PC-3 (cell line): ENCODE data around the gene LIPG. TPM values are rescaled to one million over a fixed set of nuclear protein-coding genes. Genes with fewer than 3 reads are reported as not detected.

Experiments
- ATAC-seq: fragments of 200-7000 bp; cut with Tn5 transposase; 2 replicates; pipeline ENCODE4 v1.9.1; 2020; ENCODE audit warnings: mild to moderate bottlenecking, moderate library complexity
- BruUV-seq: library from RNA; stranded (reverse); fragments of 400-500 nt; replicated peaks from 2 replicates; lab custom pipeline; 2021; lab: Mats Ljungman, UMichigan
- CTCF ChIA-PET: fragments of 300-600 bp; sonication (Branson Sonifier 250); formaldehyde crosslinking; loops from one replicate; lab custom pipeline; 2022; ENCODE audit warnings: antibody characterized with exemption; lab: Charles Lee
- POLR2A ChIA-PET: fragments of 300-600 bp; sonication (Branson Sonifier 250); formaldehyde crosslinking; loops from one replicate; lab custom pipeline; 2022; ENCODE audit warnings: antibody characterized with exemption; ENCODE audit not compliant: unreplicated experiment; lab: Charles Lee
- DNase-seq: peaks from one replicate; pipeline ENCODE4 v3.0.0-alpha.2; 2015
- H2AFZ ChIP-seq: fragments of 300-600 bp; sonication (generic); 2 replicates; pipeline ENCODE4 v1.6.0; 2016; ENCODE audit warnings: antibody characterized with exemption, low read length
- H3F3A ChIP-seq: fragments of 300-600 bp; sonication (generic); one replicate; pipeline ENCODE4 v1.6.0; 2017; ENCODE audit warnings: antibody characterized with exemption, low read length, control low read depth, mild to moderate bottlenecking; ENCODE audit not compliant: unreplicated experiment
- H3K27ac ChIP-seq: fragments of 300-600 bp; sonication (generic); 2 replicates; pipeline ENCODE4 v1.5.1; 2016; ENCODE audit warnings: mild to moderate bottlenecking, low read length
- H3K27me3 ChIP-seq: fragments of 300-600 bp; sonication (generic); 2 replicates; pipeline ENCODE4 v1.6.1; 2016; ENCODE audit warnings: low read length, mixed read lengths
- H3K36me3 ChIP-seq: fragments of 300-600 bp; sonication (generic); 2 replicates; pipeline ENCODE4 v1.6.1; 2016; ENCODE audit warnings: low read depth, mixed run types, low read length, mixed read lengths
- H3K4me1 ChIP-seq: fragments of 300-600 bp; sonication (generic); 2 replicates; pipeline ENCODE4 v1.5.1; 2016; ENCODE audit warnings: low read length; ENCODE audit not compliant: insufficient read depth
- H3K4me2 ChIP-seq: fragments of 300-600 bp; sonication (generic); 2 replicates; pipeline ENCODE4 v1.6.0; 2016; ENCODE audit warnings: low read length
- H3K4me3 ChIP-seq: fragments of 300-600 bp; sonication (generic); 2 replicates; pipeline ENCODE4 v1.5.1; 2016; ENCODE audit warnings: mild to moderate bottlenecking, low read length, mixed read lengths
- H3K79me2 ChIP-seq: fragments of 300-600 bp; sonication (generic); 2 replicates; pipeline ENCODE4 v1.6.1; 2017; ENCODE audit warnings: low read length, mixed read lengths
- H3K9ac ChIP-seq: fragments of 300-600 bp; sonication (generic); 2 replicates; pipeline ENCODE4 v1.6.0; 2016; ENCODE audit warnings: mild to moderate bottlenecking, low read length
- H3K9me2 ChIP-seq: fragments of 300-600 bp; sonication (generic); replicated peaks from 2 replicates; pipeline ENCODE4 v1.6.1; 2016; ENCODE audit warnings: mixed run types, low read length, mixed read lengths
- H3K9me3 ChIP-seq: fragments of 300-600 bp; sonication (generic); 2 replicates; pipeline ENCODE4 v1.6.1; 2016; ENCODE audit warnings: low read length, mixed read lengths
- H4K20me1 ChIP-seq: fragments of 300-600 bp; sonication (generic); 2 replicates; pipeline ENCODE4 v1.6.1; 2016; ENCODE audit warnings: low read length, mixed read lengths
- CTCF ChIP-seq: fragments of 300-600 bp; sonication (generic); conservative IDR thresholded peaks from 2 replicates; pipeline ENCODE4 v1.5.1; 2017; ENCODE audit warnings: antibody characterized with exemption, low read depth, mild to moderate bottlenecking, low read length
- EZH2 ChIP-seq: fragments of 300-600 bp; sonication (generic); IDR thresholded peaks from one replicate; pipeline ENCODE4 v1.6.1; 2017; ENCODE audit warnings: antibody characterized with exemption, mild to moderate bottlenecking, low read length; ENCODE audit not compliant: unreplicated experiment
- EZH2phosphoT487 ChIP-seq: fragments of 300-600 bp; sonication (generic); IDR thresholded peaks from 2 replicates; pipeline ENCODE4 v1.6.1; 2018; ENCODE audit warnings: mild to moderate bottlenecking, antibody characterized with exemption, low read length, borderline replicate concordance
- intact Hi-C: fragments of 100-400 bp; cut with micrococcal nuclease; formaldehyde crosslinking; loops from 2 replicates; pipeline ENCODE4 v1.9.0; 2023
- total RNA-seq: library from RNA; depleted of rRNA; stranded (reverse); fragments of >200 nt; gene quantifications from 2 replicates; pipeline ENCODE4 v1.2.3, GENCODE V29; 2014

Gene LIPG
- total RNA-seq, 1 experiment from 2014 or later: 14.8 TPM

DNA sequence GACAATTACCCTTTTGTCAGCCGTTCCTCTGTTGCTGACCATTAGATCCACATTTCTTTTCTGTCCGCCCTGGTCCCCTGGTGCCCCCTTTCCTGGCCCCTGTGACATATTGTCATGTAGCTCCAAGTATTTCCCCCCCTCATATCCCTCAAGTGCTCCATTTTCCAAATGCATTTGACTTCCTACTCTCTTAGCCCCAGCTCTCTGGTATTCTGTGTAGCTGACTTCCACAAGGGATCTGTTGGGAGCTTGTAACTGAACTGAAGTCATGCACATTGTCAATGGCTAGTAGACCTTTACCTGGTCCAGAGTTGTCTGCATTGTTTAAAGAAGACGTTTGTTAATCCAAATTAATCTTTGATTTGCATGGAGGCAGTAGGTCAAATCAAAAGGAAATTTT lies 34.8 kb downstream of the LIPG start:
- no peaks in the 10 kb centered on the region for H3K4me1 ChIP-seq
- no peak for TF ChIP-seq CTCF
- no peak for TF ChIP-seq EZH2phosphoT487
- no peak overlapping the region for H3K4me3 ChIP-seq
- no peaks in the 10 kb centered on the region for H3K79me2 ChIP-seq
- intact Hi-C loops: no loop called here
- ATAC-seq (no peak), DNase-seq (no peak)
- no peak overlapping the region for H2AFZ ChIP-seq
- no TSS peak for BruUV-seq
- CTCF ChIA-PET: no interaction called here
- no peaks in the 10 kb centered on the region for H3K36me3 ChIP-seq
- no peak overlapping the region for H3K9ac ChIP-seq
- POLR2A ChIA-PET: no interaction called here
- no peaks in the 10 kb centered on the region for H3K9me2 ChIP-seq
- H3F3A ChIP-seq: no peaks in the 10 kb centered on the region
- H4K20me1 ChIP-seq: no peaks in the 10 kb centered on the region
- no peak overlapping the region for H3K4me2 ChIP-seq
- no peaks in the 10 kb centered on the region for H3K9me3 ChIP-seq
- no peaks in the 10 kb centered on the region for H3K27me3 ChIP-seq
- H3K27ac ChIP-seq: no peak overlapping the region

DNA sequence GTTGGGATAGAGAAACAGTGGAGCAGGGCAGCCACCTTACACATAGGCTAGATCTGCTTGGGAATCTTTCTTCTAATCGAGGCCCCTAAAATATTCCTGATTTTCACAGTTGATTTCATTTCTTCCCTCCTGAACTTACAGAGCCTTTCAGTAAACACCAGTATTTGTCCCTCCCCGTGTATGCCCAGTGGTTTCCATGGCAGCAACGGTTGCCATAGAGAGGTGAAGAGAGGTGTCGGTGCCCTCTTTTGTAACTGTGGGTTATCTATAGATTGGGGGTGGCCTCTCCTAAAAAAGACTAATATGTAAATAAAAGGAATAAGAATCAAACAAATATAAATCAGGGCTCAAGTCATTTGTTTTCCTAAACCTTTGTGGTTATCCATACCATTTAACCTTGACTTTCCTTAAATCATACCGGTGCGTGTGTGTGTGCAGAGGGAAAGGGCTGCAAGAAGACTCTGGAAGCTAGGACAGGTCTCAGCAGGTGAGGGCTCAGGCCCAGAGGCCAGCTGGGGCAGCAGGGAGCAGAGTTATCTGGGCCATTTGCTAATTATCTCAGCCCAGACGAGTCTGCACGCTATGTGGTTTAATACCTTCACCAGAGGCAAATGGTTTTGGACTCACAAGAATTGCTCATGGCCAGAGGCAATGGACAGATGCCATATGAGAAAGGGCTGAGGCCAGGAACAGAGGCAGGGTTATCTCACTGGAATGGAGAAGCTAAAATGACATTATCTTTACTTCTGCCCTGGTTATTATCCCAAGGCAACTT lies 35.5 kb downstream of the LIPG start:
- ATAC-seq: no peak
- H3K27me3 ChIP-seq: no peaks in the 10 kb centered on the region
- intact Hi-C loops: no loop called here
- no peaks in the 10 kb centered on the region for H3K9me3 ChIP-seq
- no peak overlapping the region for H3K4me3 ChIP-seq
- ChIA-PET CTCF (no interaction called here), POLR2A (no interaction called here)
- no peak overlapping the region for H3K27ac ChIP-seq
- H4K20me1 ChIP-seq: no peaks in the 10 kb centered on the region
- DNase-seq: no peak
- no TSS peak for BruUV-seq
- no peaks in the 10 kb centered on the region for H3K4me1 ChIP-seq
- H3K9me2 ChIP-seq: no peaks in the 10 kb centered on the region
- H3K4me2 ChIP-seq: no peak overlapping the region
- no peaks in the 10 kb centered on the region for H3F3A ChIP-seq
- H2AFZ ChIP-seq: no peak overlapping the region
- no peak for TF ChIP-seq CTCF
- no peak for TF ChIP-seq EZH2phosphoT487
- no peak for TF ChIP-seq EZH2
- H3K9ac ChIP-seq: no peak overlapping the region
- H3K36me3 ChIP-seq: no peaks in the 10 kb centered on the region
- no peaks in the 10 kb centered on the region for H3K79me2 ChIP-seq

DNA sequence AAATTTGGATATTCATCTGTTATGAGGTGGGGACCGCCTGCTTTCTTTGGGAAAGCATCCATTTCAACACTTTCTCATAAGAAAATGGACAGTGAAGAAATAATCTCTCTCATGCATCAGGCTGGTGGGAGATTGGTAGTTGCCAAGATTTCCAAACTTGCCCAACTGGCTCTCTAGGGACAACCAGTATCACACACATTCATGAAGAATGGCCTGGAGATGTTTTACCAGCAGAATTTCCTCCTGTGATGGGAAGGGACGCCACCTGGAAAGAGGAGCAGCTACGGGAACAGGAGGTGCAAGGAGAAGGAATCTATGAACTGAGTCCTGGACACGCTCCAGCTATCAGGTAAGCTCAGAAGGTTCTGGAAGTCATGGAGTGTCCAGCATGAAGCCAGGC lies 39.4 kb downstream of the LIPG start:
- Histone ChIP-seq H3K4me1 (no peaks in the 10 kb centered on the region), H3K9ac (no peak overlapping the region), H3K9me2 (no peaks in the 10 kb centered on the region), H3K9me3 (no peaks in the 10 kb centered on the region), H3K79me2 (no peaks in the 10 kb centered on the region), H3K27me3 (no peaks in the 10 kb centered on the region), H3K4me3 (no peak overlapping the region), H2AFZ (no peak overlapping the region), H3F3A (no peaks in the 10 kb centered on the region), H3K4me2 (no peak overlapping the region), H4K20me1 (no peaks in the 10 kb centered on the region), H3K27ac (no peak overlapping the region), H3K36me3 (no peaks in the 10 kb centered on the region)
- POLR2A ChIA-PET: no interaction called here
- BruUV-seq: no TSS peak
- CTCF ChIA-PET: no interaction called here
- ATAC-seq (no peak), DNase-seq (no peak)
- TF ChIP-seq CTCF: no peak
- no peak for TF ChIP-seq EZH2
- TF ChIP-seq EZH2phosphoT487: no peak
- intact Hi-C loops: no loop called here
